WTC11 (cell line): ENCODE results near the gene C3orf33. TPM values are rescaled to one million over a fixed set of nuclear protein-coding genes. Genes with fewer than 3 reads are reported as not detected.

Experiments
- ATAC-seq: fragments of 200-7000 bp; cut with Tn5 transposase; 2 replicates; pipeline ENCODE4 v1.10.0; 2021; ENCODE audit warnings: mild to moderate bottlenecking, moderate library complexity
- CTCF ChIA-PET: fragments of 300-600 bp; sonication (Branson Sonifier 250); formaldehyde crosslinking; loops from one replicate; lab custom pipeline; 2021; ENCODE audit warnings: antibody characterized with exemption; lab: Charles Lee
- POLR2A ChIA-PET: fragments of 350-600 bp; sonication (Branson Sonifier 250); formaldehyde crosslinking; loops from one replicate; lab custom pipeline; 2021; ENCODE audit warnings: antibody characterized with exemption; lab: Charles Lee
- DNase-seq: peaks from one replicate; pipeline ENCODE4 v3.0.0; 2021; ENCODE audit warnings: low spot score
- H3K27ac Mint-ChIP-seq: 2 replicates; pipeline ENCODE4 v1.8.0; 2021; ENCODE audit warnings: mixed read lengths
- H3K27me3 Mint-ChIP-seq: 2 replicates; pipeline ENCODE4 v1.8.0; 2021; ENCODE audit warnings: low read depth, mild to moderate bottlenecking, moderate library complexity, mixed read lengths
- H3K36me3 Mint-ChIP-seq: 2 replicates; pipeline ENCODE4 v1.8.0; 2021; ENCODE audit warnings: mixed read lengths
- H3K4me1 Mint-ChIP-seq: 2 replicates; pipeline ENCODE4 v1.8.0; 2022; ENCODE audit warnings: mixed read lengths
- H3K4me3 Mint-ChIP-seq: 2 replicates; pipeline ENCODE4 v1.8.0; 2021; ENCODE audit warnings: mild to moderate bottlenecking, moderate library complexity, mixed read lengths
- H3K9me3 Mint-ChIP-seq: 2 replicates; pipeline ENCODE4 v1.8.0; 2021; ENCODE audit warnings: mixed read lengths
- CREM ChIP-seq: sonication (generic); formaldehyde crosslinking; IDR thresholded peaks from 2 replicates; pipeline ENCODE4 v1.8.1; 2022; ENCODE audit warnings: mild to moderate bottlenecking, missing genetic modification reagents, moderate library complexity
- EMX1 ChIP-seq: fragments of 250-450 bp; sonication (Bioruptor Pico); IDR thresholded peaks from 2 replicates; pipeline ENCODE4 v1.8.0; 2021; ENCODE audit warnings: mild to moderate bottlenecking
- ESRRA ChIP-seq: sonication (generic); formaldehyde crosslinking; IDR thresholded peaks from 2 replicates; pipeline ENCODE4 v1.8.1; 2022; ENCODE audit warnings: mild to moderate bottlenecking, missing genetic modification reagents, borderline replicate concordance
- ETV6 ChIP-seq: sonication (generic); formaldehyde crosslinking; IDR thresholded peaks from 2 replicates; pipeline ENCODE4 v1.8.1; 2022; ENCODE audit warnings: mild to moderate bottlenecking, missing genetic modification reagents
- GABPB1 ChIP-seq: sonication (generic); formaldehyde crosslinking; IDR thresholded peaks from 2 replicates; pipeline ENCODE4 v1.8.1; 2023; ENCODE audit warnings: mild to moderate bottlenecking, missing genetic modification reagents
- GTF2I ChIP-seq: fragments of 250-450 bp; sonication (Bioruptor Pico); conservative IDR thresholded peaks from 2 replicates; pipeline ENCODE4 v1.4.0; 2021; ENCODE audit warnings: mild to moderate bottlenecking
- HMGA2 ChIP-seq: fragments of 250-450 bp; sonication (Bioruptor Pico); IDR thresholded peaks from 2 replicates; pipeline ENCODE4 v1.4.0; 2021; ENCODE audit warnings: mild to moderate bottlenecking, moderate library complexity
- NFE2L1 ChIP-seq: sonication (generic); formaldehyde crosslinking; IDR thresholded peaks from 2 replicates; pipeline ENCODE4 v1.8.1; 2023; ENCODE audit warnings: missing genetic modification reagents
- NFYB ChIP-seq: sonication (generic); formaldehyde crosslinking; conservative IDR thresholded peaks from 2 replicates; pipeline ENCODE4 v1.8.0; 2022; ENCODE audit warnings: low read depth, missing genetic modification reagents
- NR1H2 ChIP-seq: sonication (generic); formaldehyde crosslinking; IDR thresholded peaks from 2 replicates; pipeline ENCODE4 v1.9.0; 2021; ENCODE audit warnings: mild to moderate bottlenecking, moderate library complexity, missing genetic modification reagents
- SMAD3 ChIP-seq: sonication (generic); formaldehyde crosslinking; IDR thresholded peaks from 2 replicates; pipeline ENCODE4 v1.8.0; 2022; ENCODE audit warnings: missing genetic modification reagents, mild to moderate bottlenecking, borderline replicate concordance
- SOX15 ChIP-seq: fragments of 250-450 bp; sonication (Bioruptor Pico); IDR thresholded peaks from 2 replicates; pipeline ENCODE4 v1.9.0; 2021; ENCODE audit warnings: mild to moderate bottlenecking
- SP1 ChIP-seq: sonication (generic); formaldehyde crosslinking; conservative IDR thresholded peaks from 2 replicates; pipeline ENCODE4 v1.8.1; 2022; ENCODE audit warnings: missing genetic modification reagents
- TEAD1 ChIP-seq: sonication (generic); formaldehyde crosslinking; IDR thresholded peaks from 2 replicates; pipeline ENCODE4 v1.8.0; 2022; ENCODE audit warnings: mild to moderate bottlenecking, missing genetic modification reagents
- ZBTB21 ChIP-seq: sonication (generic); formaldehyde crosslinking; IDR thresholded peaks from 2 replicates; pipeline ENCODE4 v1.8.1; 2023; ENCODE audit warnings: mild to moderate bottlenecking, missing genetic modification reagents, borderline replicate concordance
- ZNF138 ChIP-seq: sonication (generic); formaldehyde crosslinking; conservative IDR thresholded peaks from 2 replicates; pipeline ENCODE4 v1.8.1; 2022; ENCODE audit warnings: mild to moderate bottlenecking, moderate library complexity, missing genetic modification reagents
- total RNA-seq: library from RNA; stranded (reverse); gene quantifications from 3 replicates; pipeline ENCODE4 v1.2.3, GENCODE V29; 2021
- TF ChIP-seq, protein P1 (sequence below): sonication (generic); formaldehyde crosslinking; conservative IDR thresholded peaks from 2 replicates; pipeline ENCODE4 v1.8.1; 2023; ENCODE audit warnings: mild to moderate bottlenecking, low read depth, missing genetic modification reagents, moderate library complexity
- TF ChIP-seq, protein P2 (sequence below): sonication (generic); formaldehyde crosslinking; IDR thresholded peaks from 2 replicates; pipeline ENCODE4 v1.8.0; 2022; ENCODE audit warnings: mild to moderate bottlenecking, missing genetic modification reagents
- TF ChIP-seq, protein P3 (sequence below): sonication (generic); formaldehyde crosslinking; IDR thresholded peaks from 2 replicates; pipeline ENCODE4 v1.8.0; 2023; ENCODE audit warnings: missing genetic modification reagents, mild to moderate bottlenecking, borderline replicate concordance
- TF ChIP-seq, protein P4 (sequence below): sonication (generic); formaldehyde crosslinking; IDR thresholded peaks from 2 replicates; pipeline ENCODE4 v1.8.1; 2023; ENCODE audit warnings: mild to moderate bottlenecking, moderate library complexity, missing genetic modification reagents
- TF ChIP-seq, protein P5 (sequence below): sonication (generic); formaldehyde crosslinking; IDR thresholded peaks from 2 replicates; pipeline ENCODE4 v1.8.1; 2022; ENCODE audit warnings: mild to moderate bottlenecking, moderate library complexity, missing genetic modification reagents

The C3orf33 gene
- total RNA-seq, 1 experiment from 2014 or later: 2.8 TPM

DNA sequence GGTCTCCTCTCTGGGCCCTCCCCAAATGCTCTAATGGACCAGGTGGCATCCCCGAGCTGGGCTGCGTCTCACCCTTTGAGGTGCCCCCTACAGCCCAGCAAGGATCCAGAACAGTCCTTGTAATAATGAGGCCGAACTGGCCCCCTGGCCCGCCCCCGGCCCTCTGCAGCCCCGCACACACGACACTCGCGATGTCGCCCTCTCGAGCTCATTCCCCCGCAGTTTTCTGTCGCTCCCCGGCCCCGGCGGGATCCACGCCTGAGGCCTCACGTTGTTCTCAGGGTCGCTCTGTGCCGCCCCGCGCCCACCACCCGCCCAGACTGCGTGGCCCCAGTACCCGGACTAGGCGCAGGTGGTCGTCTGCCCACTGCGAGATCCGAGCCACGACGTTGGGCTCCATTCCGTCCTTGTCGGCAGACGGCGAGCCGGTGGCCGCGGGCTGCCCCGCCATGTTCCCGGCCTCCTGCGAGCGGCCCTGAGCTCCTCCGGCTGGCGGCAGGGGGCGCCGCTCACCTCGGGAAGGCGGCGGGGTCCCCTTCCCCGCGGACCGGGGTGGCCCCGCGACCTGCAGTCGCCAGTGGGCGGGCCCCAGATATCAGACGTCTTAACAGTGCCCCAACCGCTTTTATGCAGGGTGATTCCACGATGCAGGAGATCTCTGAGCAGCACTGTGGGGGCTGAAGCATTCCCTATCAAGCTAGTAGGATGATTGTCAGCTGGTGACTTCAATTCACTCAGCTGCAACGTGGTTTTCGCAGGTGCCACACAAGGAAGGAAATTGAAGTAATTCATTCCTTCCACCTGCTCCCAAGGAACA is at the start of gene C3orf33 (continued):
- TF ChIP-seq, protein P1, sequence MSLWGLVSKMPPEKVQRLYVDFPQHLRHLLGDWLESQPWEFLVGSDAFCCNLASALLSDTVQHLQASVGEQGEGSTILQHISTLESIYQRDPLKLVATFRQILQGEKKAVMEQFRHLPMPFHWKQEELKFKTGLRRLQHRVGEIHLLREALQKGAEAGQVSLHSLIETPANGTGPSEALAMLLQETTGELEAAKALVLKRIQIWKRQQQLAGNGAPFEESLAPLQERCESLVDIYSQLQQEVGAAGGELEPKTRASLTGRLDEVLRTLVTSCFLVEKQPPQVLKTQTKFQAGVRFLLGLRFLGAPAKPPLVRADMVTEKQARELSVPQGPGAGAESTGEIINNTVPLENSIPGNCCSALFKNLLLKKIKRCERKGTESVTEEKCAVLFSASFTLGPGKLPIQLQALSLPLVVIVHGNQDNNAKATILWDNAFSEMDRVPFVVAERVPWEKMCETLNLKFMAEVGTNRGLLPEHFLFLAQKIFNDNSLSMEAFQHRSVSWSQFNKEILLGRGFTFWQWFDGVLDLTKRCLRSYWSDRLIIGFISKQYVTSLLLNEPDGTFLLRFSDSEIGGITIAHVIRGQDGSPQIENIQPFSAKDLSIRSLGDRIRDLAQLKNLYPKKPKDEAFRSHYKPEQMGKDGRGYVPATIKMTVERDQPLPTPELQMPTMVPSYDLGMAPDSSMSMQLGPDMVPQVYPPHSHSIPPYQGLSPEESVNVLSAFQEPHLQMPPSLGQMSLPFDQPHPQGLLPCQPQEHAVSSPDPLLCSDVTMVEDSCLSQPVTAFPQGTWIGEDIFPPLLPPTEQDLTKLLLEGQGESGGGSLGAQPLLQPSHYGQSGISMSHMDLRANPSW (CRISPR knock-in tag): 0 out of 2 replicates have a peak, but pooled peaks have one; percentile 28
- TF ChIP-seq GTF2I (CRISPR knock-in tag): no peak
- no peak for TF ChIP-seq ZNF138 (CRISPR knock-in tag)
- no peak for TF ChIP-seq SOX15 (CRISPR knock-in tag)
- no peak for TF ChIP-seq NFE2L1 (CRISPR knock-in tag)
- TF ChIP-seq HMGA2 (CRISPR knock-in tag): no peak
- 0 out of 2 replicates have a peak, but pooled peaks have one; percentile 24 for TF ChIP-seq GABPB1 (CRISPR knock-in tag)
- TF ChIP-seq EMX1 (CRISPR knock-in tag): no peak

DNA sequence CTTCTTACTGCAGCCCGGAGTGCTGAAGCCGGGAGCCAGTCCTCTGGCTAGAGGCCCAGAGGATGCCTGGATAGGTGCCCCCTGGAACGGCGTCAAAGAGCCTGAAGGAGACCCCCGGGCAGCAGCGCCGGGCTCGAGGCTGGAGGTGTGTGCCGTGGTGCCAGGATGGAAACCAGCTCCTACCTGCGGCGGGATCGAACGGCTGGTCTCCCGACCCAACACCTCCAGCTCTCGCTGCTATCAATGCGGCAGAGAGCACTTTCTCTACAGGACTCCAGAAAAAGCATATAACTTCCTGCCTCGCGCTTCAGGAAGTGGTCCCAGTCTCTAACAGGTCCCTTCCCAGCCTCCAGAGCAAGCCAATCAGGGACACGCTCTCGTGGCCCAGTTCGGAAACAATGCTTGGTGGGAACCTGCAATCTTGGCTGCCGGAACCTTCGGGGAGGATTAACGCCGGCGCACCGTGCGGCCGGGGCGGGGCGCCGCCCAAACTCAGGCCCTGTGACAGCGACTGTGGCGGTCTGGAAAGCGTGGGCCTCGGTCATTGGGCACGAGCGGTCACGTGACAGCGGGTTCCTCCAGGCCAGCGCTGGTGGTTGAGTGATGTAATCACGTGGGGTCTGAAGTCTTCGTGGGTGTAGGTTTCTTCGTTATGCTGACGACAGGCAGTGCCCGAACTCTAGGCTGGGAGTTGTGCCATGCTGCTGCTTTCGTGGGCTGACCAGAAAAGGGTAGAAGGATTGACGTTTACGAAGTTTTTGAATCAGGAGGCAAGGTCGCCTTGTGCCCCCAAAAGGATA is 48.3 kb upstream of the C3orf33 start, which contains the start of gene SLC33A1:
TSS of gene SLC33A1 (minus strand) at position 287 of the 800 bp plus-strand sequence. CDS start 430 bp downstream, outside the sequence.
- peaks cover 8% of the 10 kb centered on the region; the same call in 1 of the 2 replicates for H3K27me3 Mint-ChIP-seq
- H3K27ac Mint-ChIP-seq: peak within 1 kb of the TSS; percentile 98
- ChIA-PET POLR2A (interaction anchor here (0.6 to 1.1 kb wide), 3 partner anchors 15 to 108 kb away, joined by 3 to 5 read pairs (median 4); partner anchors contain the start of gene C3orf33), CTCF (interaction anchor here (1.2 to 2.4 kb wide), 3 partner anchors 16 to 48 kb away, joined by 5 to 31 read pairs (median 9); partner anchors contain the start of genes C3orf33 and GMPS)
- peaks cover 24% of the 10 kb centered on the region for H3K4me1 Mint-ChIP-seq
- DNase-seq (peak; percentile 97), ATAC-seq (peak; percentile 96)
- peak within 1 kb of the TSS; percentile 97 for H3K4me3 Mint-ChIP-seq
- no peaks in the 10 kb centered on the region for H3K36me3 Mint-ChIP-seq
- H3K9me3 Mint-ChIP-seq: no peaks in the 10 kb centered on the region
- TF ChIP-seq SP1 (CRISPR knock-in tag) (peak; percentile 96), CREM (CRISPR knock-in tag) (peak; percentile 78; the same call in 1 of the 2 replicates), NR1H2 (no peak), ESRRA (CRISPR knock-in tag) (no peak), ETV6 (peak; percentile 90), NFYB (CRISPR knock-in tag) (peak; percentile 85), SMAD3 (CRISPR knock-in tag) (peak; percentile 25; the same call in 1 of the 2 replicates), ZBTB21 (CRISPR knock-in tag) (peak; percentile 49; the same call in 1 of the 2 replicates), TEAD1 (CRISPR knock-in tag) (peak; percentile 95)
- TF ChIP-seq, protein P2, sequence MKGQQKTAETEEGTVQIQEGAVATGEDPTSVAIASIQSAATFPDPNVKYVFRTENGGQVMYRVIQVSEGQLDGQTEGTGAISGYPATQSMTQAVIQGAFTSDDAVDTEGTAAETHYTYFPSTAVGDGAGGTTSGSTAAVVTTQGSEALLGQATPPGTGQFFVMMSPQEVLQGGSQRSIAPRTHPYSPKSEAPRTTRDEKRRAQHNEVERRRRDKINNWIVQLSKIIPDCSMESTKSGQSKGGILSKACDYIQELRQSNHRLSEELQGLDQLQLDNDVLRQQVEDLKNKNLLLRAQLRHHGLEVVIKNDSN (CRISPR knock-in tag): peak; percentile 99
- TF ChIP-seq, protein P3, sequence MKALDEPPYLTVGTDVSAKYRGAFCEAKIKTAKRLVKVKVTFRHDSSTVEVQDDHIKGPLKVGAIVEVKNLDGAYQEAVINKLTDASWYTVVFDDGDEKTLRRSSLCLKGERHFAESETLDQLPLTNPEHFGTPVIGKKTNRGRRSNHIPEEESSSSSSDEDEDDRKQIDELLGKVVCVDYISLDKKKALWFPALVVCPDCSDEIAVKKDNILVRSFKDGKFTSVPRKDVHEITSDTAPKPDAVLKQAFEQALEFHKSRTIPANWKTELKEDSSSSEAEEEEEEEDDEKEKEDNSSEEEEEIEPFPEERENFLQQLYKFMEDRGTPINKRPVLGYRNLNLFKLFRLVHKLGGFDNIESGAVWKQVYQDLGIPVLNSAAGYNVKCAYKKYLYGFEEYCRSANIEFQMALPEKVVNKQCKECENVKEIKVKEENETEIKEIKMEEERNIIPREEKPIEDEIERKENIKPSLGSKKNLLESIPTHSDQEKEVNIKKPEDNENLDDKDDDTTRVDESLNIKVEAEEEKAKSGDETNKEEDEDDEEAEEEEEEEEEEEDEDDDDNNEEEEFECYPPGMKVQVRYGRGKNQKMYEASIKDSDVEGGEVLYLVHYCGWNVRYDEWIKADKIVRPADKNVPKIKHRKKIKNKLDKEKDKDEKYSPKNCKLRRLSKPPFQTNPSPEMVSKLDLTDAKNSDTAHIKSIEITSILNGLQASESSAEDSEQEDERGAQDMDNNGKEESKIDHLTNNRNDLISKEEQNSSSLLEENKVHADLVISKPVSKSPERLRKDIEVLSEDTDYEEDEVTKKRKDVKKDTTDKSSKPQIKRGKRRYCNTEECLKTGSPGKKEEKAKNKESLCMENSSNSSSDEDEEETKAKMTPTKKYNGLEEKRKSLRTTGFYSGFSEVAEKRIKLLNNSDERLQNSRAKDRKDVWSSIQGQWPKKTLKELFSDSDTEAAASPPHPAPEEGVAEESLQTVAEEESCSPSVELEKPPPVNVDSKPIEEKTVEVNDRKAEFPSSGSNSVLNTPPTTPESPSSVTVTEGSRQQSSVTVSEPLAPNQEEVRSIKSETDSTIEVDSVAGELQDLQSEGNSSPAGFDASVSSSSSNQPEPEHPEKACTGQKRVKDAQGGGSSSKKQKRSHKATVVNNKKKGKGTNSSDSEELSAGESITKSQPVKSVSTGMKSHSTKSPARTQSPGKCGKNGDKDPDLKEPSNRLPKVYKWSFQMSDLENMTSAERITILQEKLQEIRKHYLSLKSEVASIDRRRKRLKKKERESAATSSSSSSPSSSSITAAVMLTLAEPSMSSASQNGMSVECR: peak; percentile 83; the same call in 1 of the 2 replicates
- TF ChIP-seq, protein P4, sequence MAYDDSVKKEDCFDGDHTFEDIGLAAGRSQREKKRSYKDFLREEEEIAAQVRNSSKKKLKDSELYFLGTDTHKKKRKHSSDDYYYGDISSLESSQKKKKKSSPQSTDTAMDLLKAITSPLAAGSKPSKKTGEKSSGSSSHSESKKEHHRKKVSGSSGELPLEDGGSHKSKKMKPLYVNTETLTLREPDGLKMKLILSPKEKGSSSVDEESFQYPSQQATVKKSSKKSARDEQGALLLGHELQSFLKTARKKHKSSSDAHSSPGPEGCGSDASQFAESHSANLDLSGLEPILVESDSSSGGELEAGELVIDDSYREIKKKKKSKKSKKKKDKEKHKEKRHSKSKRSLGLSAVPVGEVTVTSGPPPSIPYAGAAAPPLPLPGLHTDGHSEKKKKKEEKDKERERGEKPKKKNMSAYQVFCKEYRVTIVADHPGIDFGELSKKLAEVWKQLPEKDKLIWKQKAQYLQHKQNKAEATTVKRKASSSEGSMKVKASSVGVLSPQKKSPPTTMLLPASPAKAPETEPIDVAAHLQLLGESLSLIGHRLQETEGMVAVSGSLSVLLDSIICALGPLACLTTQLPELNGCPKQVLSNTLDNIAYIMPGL (CRISPR knock-in tag): peak; percentile 83; the same call in 1 of the 2 replicates
- TF ChIP-seq, protein P5, sequence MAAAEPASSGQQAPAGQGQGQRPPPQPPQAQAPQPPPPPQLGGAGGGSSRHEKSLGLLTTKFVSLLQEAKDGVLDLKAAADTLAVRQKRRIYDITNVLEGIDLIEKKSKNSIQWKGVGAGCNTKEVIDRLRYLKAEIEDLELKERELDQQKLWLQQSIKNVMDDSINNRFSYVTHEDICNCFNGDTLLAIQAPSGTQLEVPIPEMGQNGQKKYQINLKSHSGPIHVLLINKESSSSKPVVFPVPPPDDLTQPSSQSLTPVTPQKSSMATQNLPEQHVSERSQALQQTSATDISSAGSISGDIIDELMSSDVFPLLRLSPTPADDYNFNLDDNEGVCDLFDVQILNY (CRISPR knock-in tag): peak; percentile 88
